Measurements from ENCODE around the gene MDM1. TPM values are rescaled to one million over a fixed set of nuclear protein-coding genes. Genes with fewer than 3 reads are reported as not detected.

Gene MDM1
- total and polyA plus RNA-seq, 2 experiments from 2014 or later = 13.6 to 18.9 TPM

GRCh38 chr12:68268967-68269366, 63.2 kb downstream of the MDM1 start:
- Histone ChIP-seq H3K4me3 (no peak overlapping the region), H2AFZ (no peak overlapping the region), H3K79me2 (replicated peaks; ENCODE audit: insufficient read depth) (no peaks in the 10 kb centered on the region), H3K27ac (ENCODE audit: low read depth) (no peak overlapping the region), H3K36me3 (ENCODE audit: insufficient read depth) (no peaks in the 10 kb centered on the region), H3K4me2 (no peak overlapping the region), H3K4me1 (ENCODE audit: insufficient read depth) (no peaks in the 10 kb centered on the region), H3K27me3 (ENCODE audit: insufficient read depth) (no peaks in the 10 kb centered on the region), H3F3A (replicated peaks; ENCODE audit: low read depth) (no peaks in the 10 kb centered on the region), H4K20me1 (replicated peaks; ENCODE audit: insufficient read depth) (no peaks in the 10 kb centered on the region), H3K9me2 (ENCODE audit: insufficient read depth) (peaks cover 6% of the 10 kb centered on the region)
- no peaks in the 10 kb centered on the region for H3K36me3 Mint-ChIP-seq (ENCODE audit: low read depth)
- DNase-seq (ENCODE audit: low spot score) (no peak), ATAC-seq (no peak)
- H3K9me3 Mint-ChIP-seq = no peaks in the 10 kb centered on the region
- H3K27me3 Mint-ChIP-seq (ENCODE audit: insufficient read depth, low read depth, poor library complexity) = no peaks in the 10 kb centered on the region
- H3K4me3 Mint-ChIP-seq = no peak overlapping the region
- TF ChIP-seq ZNF331 (CRISPR knock-in tag; IDR thresholded peaks at IDR 0.05; ENCODE audit: low read depth) (no peak), ZNF114 (CRISPR knock-in tag; IDR thresholded peaks at IDR 0.05) (no peak), JUNB (IDR thresholded peaks at IDR 0.05; ENCODE audit: unreplicated experiment) (no peak)
- TF ChIP-seq, protein P1, sequence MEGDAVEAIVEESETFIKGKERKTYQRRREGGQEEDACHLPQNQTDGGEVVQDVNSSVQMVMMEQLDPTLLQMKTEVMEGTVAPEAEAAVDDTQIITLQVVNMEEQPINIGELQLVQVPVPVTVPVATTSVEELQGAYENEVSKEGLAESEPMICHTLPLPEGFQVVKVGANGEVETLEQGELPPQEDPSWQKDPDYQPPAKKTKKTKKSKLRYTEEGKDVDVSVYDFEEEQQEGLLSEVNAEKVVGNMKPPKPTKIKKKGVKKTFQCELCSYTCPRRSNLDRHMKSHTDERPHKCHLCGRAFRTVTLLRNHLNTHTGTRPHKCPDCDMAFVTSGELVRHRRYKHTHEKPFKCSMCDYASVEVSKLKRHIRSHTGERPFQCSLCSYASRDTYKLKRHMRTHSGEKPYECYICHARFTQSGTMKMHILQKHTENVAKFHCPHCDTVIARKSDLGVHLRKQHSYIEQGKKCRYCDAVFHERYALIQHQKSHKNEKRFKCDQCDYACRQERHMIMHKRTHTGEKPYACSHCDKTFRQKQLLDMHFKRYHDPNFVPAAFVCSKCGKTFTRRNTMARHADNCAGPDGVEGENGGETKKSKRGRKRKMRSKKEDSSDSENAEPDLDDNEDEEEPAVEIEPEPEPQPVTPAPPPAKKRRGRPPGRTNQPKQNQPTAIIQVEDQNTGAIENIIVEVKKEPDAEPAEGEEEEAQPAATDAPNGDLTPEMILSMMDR (conservative IDR thresholded peaks at IDR 0.05; ENCODE audit: low read depth in 2 of 2) = no peak
- no peaks in the 10 kb centered on the region for H3K4me1 Mint-ChIP-seq
- no peak overlapping the region for H3K27ac Mint-ChIP-seq

- H3K36me3 Mint-ChIP-seq (ENCODE audit: low read depth) = no peaks in the 10 kb centered on the region
- H3K4me3 Mint-ChIP-seq = no peak overlapping the region
- no peak overlapping the region for H3K4me2 ChIP-seq
- no peak overlapping the region for H2AFZ ChIP-seq
- no peak overlapping the region for H3K27ac ChIP-seq (ENCODE audit: low read depth)
- no peak for TF ChIP-seq EZH2 (IDR thresholded peaks at IDR 0.05; ENCODE audit: low read depth, unreplicated experiment)
- TF ChIP-seq CREB1 (CRISPR knock-in tag; IDR thresholded peaks at IDR 0.05; ENCODE audit: low read depth) = no peak
- TF ChIP-seq, protein P2, sequence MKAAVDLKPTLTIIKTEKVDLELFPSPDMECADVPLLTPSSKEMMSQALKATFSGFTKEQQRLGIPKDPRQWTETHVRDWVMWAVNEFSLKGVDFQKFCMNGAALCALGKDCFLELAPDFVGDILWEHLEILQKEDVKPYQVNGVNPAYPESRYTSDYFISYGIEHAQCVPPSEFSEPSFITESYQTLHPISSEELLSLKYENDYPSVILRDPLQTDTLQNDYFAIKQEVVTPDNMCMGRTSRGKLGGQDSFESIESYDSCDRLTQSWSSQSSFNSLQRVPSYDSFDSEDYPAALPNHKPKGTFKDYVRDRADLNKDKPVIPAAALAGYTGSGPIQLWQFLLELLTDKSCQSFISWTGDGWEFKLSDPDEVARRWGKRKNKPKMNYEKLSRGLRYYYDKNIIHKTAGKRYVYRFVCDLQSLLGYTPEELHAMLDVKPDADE (IDR thresholded peaks at IDR 0.05) = no peak
- no peak for TF ChIP-seq POLR2AphosphoS5 (IDR thresholded peaks at IDR 0.05; ENCODE audit: low read depth)
- no peak for TF ChIP-seq EZH2phosphoT487 (IDR thresholded peaks at IDR 0.05; ENCODE audit: unreplicated experiment)
- TF ChIP-seq NANOG (IDR thresholded peaks at IDR 0.05; ENCODE audit: borderline replicate concordance) = no peak
- H3K36me3 ChIP-seq (ENCODE audit: insufficient read depth) = no peaks in the 10 kb centered on the region
- no peaks in the 10 kb centered on the region for H3K4me1 ChIP-seq (ENCODE audit: insufficient read depth)
- ATAC-seq = no peak
- no peaks in the 10 kb centered on the region for H3K27me3 Mint-ChIP-seq (ENCODE audit: insufficient read depth, low read depth, poor library complexity)
- no peaks in the 10 kb centered on the region for H3K9me3 Mint-ChIP-seq
- no peaks in the 10 kb centered on the region for H3K27me3 ChIP-seq (ENCODE audit: insufficient read depth)
- H4K20me1 ChIP-seq (replicated peaks; ENCODE audit: insufficient read depth) = no peaks in the 10 kb centered on the region
- no peak overlapping the region for H3K4me3 ChIP-seq
- no peaks in the 10 kb centered on the region for H3K79me2 ChIP-seq (replicated peaks; ENCODE audit: insufficient read depth)
- no peaks in the 10 kb centered on the region for H3F3A ChIP-seq (replicated peaks; ENCODE audit: low read depth)
- H3K27ac Mint-ChIP-seq = no peak overlapping the region
- DNase-seq (ENCODE audit: low spot score) = no peak
- H3K9me2 ChIP-seq (ENCODE audit: insufficient read depth) = peaks cover 6% of the 10 kb centered on the region
- H3K4me1 Mint-ChIP-seq = no peaks in the 10 kb centered on the region
These were observed 64.2 kb downstream of the MDM1 start for GRCh38 chr12:68267892-68268396.

Measured in GM23338 (cell line).